HEK293T (cell line): Measurements from ENCODE around the gene NECTIN1.

Source experiments
- FOXK2 ChIP-seq: fragments of 450-650 bp; IDR thresholded peaks from 2 replicates; pipeline ENCODE4 v1.6.1; 2016; ENCODE audit warnings: mild to moderate bottlenecking
- FOXM1 ChIP-seq: fragments of 450-650 bp; IDR thresholded peaks from 2 replicates; pipeline ENCODE4 v1.6.1; 2017; ENCODE audit warnings: mild to moderate bottlenecking, borderline replicate concordance
- NFRKB ChIP-seq: fragments of 450-650 bp; IDR thresholded peaks from 2 replicates; pipeline ENCODE4 v1.6.1; 2016; ENCODE audit warnings: mild to moderate bottlenecking, moderate library complexity
- SP1 ChIP-seq: fragments of 450-650 bp; IDR thresholded peaks from 2 replicates; pipeline ENCODE4 v1.6.1; 2017
- TARDBP ChIP-seq: fragments of 450-650 bp; IDR thresholded peaks from 2 replicates; pipeline ENCODE4 v1.6.1; 2016
- ZNF384 ChIP-seq: fragments of 450-650 bp; IDR thresholded peaks from 2 replicates; pipeline ENCODE4 v1.6.1; 2016

- TF ChIP-seq FOXK2 = no peak
- no peak for TF ChIP-seq ZNF384
- no peak for TF ChIP-seq FOXM1
- TF ChIP-seq NFRKB = no peak
- TF ChIP-seq SP1 = no peak
- no peak for TF ChIP-seq TARDBP
These were observed 106.4 kb downstream of the NECTIN1 start for GRCh38 chr11:119622454-119623143.
